ENCODE measurements around the gene FRMD4A.
"Not testable (repeated sequence)": the region's sequence is repeated elsewhere in the genome, so short reads cannot be mapped to it uniquely, and the experiment has no call there.

FRMD4A gene

DNA sequence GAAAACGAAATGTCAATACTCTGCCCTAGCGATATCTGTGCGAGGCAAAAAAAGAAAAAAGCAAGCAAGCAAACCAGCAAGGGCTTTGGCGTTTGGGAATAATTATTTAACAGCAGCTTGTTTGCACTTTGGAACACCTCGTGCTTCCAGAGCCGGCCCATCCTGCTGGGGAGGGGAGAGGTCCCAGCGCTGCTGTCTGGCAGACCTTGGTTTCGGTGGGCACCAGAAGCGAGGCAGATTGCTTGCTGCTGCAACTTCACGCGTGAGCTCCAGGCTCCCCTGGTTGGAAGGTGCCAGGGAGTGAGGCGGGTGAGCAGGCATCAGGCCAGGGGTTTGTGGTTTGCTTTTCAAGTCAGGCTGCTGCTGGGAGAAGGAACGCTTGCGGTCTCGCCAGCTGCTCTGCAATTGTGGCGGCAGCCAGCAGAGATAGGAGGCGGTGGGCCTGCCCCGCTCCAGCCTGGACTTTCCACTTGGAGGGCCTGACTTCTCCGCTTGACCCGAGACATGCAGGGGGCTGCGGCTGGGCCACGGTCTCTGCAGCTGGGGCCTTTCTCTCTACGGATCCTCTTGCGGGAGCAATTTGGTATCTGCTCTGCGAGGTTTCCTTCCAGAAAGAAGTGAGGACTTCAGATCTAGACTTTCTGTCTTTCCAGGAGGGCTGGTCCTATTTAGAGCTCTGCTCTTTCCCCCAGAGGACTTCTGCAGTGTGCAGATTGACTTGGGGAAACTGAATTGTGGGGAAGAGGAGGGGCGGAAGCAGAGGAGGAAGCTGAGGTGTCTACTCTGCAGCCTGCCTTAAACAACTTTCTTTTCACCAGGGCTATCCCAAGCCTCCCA, 612.6 kb downstream of the FRMD4A start:
- peak; percentile 85 for DNase-seq (ENCODE audit: low read depth)
- H3K4me3 ChIP-seq (ENCODE audit: low read length), result peak overlapping the region; percentile 44
- TF ChIP-seq, protein P1, sequence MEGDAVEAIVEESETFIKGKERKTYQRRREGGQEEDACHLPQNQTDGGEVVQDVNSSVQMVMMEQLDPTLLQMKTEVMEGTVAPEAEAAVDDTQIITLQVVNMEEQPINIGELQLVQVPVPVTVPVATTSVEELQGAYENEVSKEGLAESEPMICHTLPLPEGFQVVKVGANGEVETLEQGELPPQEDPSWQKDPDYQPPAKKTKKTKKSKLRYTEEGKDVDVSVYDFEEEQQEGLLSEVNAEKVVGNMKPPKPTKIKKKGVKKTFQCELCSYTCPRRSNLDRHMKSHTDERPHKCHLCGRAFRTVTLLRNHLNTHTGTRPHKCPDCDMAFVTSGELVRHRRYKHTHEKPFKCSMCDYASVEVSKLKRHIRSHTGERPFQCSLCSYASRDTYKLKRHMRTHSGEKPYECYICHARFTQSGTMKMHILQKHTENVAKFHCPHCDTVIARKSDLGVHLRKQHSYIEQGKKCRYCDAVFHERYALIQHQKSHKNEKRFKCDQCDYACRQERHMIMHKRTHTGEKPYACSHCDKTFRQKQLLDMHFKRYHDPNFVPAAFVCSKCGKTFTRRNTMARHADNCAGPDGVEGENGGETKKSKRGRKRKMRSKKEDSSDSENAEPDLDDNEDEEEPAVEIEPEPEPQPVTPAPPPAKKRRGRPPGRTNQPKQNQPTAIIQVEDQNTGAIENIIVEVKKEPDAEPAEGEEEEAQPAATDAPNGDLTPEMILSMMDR (IDR thresholded peaks at IDR 0.05; ENCODE audit: insufficient read depth, low read depth, low read length, missing control alignments), result no peak

DNA sequence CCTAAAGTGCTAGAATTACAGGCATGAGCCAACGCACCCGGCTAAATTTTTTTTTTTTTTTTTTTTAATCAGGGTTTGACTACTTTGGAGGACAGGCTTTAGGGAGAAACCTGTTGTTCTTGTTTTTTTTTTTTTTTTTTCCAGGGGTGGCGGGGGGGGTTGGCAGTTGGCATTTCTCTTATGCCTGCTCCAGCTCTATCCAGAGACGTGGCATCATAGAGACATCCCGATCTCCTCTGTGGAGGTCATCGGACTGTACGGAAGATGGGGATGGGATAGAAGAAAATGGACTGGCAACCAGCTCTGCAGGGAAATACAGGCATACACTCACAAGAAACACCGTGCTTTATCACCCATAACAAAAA, 613.2 kb downstream of the FRMD4A start:
- TF ChIP-seq, protein P1 (IDR thresholded peaks at IDR 0.05; ENCODE audit: insufficient read depth, low read depth, low read length, missing control alignments), result no peak
- DNase-seq (ENCODE audit: low read depth), result peak; percentile 58
- peak overlapping the region; percentile 44 for H3K4me3 ChIP-seq (ENCODE audit: low read length)

DNA sequence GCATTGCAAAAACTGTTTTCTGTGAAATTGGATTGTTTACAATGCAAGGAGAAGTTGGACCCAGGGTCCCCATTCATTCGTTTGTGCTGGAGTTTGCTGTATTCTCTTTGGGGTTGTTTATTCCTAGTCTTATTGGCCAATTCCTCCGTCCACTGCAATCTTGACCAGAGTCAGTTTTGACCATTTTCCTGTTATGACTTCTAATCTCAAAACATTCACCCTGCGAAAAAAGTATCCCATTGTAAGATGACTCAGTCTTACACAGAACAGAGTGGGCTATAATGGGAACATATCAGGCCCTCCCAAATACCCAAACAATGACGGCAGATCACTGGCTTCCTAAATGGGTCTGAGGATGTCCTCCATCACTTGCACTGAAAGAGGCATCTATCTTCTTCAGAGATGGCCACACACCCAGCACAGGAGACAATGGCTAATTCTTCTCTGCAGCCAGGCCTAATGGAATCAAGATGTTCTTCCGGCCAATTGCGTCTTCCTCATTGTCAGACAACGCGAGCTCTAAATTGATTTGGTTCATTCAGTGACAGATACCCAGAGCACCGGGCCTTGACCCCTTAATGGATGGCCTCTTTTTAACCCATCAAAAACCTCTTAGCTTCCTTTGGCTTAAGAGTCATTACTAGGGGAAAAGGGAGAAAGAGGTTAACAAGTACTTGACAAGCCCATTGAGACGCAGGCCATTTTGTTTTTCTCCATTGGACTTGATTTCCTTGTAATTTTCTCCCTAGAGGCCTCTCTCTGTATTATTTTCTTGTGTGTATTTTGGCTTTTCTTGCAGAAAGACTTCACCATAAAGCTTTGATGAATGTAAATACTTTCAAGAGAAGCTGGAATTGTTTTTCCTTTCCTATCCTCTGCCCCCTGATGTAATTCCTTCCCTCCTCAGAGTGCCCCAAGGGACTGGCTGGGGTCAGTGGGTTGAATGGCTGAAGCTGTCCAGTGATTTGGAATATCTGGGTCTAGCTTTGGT, 614.3 kb downstream of the FRMD4A start:
- no peak overlapping the region for H3K4me3 ChIP-seq (ENCODE audit: low read length)
- TF ChIP-seq, protein P1 (IDR thresholded peaks at IDR 0.05; ENCODE audit: insufficient read depth, low read depth, low read length, missing control alignments), result no peak
- DNase-seq (ENCODE audit: low read depth), result no peak

DNA sequence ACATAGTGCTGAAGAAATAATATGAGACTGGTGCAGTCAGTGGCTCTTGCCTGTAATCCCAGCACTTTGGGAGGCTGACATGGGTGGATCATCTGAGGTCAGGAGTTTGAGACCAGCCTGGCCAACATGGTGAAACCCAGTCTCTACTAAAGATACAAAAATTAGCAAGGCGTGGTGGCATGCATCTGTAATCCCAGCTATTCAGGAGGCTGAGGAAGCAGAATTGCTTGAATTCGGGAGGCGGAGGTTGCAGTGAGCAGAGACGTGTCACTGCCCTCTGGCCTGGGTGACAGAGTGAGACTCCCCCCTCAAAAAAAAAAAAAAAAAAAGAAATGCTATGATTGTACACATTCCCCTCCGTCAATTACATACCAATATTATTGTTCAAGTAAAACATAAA, 615.1 kb downstream of the FRMD4A start:
- DNase-seq (ENCODE audit: low read depth); H3K4me3 ChIP-seq (ENCODE audit: low read length): not testable (repeated sequence)

DNA sequence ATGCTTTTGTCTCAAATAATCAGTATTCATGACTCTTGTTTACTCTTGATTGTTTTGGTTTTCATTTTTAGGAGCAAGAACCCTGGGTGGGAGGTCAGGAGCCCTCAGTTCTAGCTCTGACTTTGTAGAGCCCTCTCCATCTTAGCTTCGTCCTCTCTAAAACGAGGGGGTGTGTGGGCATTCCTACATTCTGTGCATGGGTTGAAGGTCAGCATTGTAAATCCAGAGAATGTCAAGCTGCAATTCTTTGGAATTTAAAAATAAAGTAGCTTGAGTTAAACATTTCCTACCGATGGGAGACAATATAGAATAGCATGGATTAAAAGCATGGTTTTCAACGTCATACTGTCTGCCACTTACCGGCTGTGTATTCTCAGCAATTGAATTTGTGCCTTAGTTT, 615.6 kb downstream of the FRMD4A start:
- no peak overlapping the region for H3K4me3 ChIP-seq (ENCODE audit: low read length)
- DNase-seq (ENCODE audit: low read depth), result no peak
- TF ChIP-seq, protein P1 (IDR thresholded peaks at IDR 0.05; ENCODE audit: insufficient read depth, low read depth, low read length, missing control alignments), result no peak

DNA sequence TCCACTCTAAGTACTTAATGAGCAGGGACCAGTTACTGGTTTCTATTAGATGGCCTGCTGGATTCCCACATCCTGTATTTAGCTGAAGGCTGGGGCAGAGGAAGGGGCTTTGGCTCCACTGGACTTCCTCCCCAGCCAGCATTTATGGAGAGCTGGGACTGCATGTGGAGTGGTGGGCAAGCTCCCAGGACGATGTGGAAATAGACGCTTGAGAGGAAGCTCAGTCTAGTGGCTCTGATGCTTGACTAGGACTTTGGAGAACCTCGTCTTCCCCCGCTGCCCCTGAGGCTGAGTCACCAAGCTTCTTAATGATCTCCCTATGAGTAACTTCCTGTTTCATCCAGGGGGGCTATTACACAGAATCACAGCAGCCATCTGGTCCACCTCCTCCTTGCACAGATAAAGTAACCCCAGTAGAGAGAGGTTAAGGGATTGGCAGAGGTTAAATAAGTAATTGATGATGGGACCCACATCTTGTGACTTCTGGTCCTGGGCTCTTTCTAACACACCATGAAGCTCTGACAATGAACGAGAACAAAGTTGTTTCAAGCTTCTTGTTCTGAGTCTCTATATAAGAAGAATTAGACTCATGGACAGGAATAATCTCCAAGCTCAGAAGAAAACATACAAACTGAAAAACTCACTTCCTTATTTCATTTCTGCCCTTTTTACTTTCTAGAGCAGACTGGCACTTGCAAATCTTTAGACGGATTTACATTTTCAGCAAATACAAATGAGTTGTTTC, 617.7 kb downstream of the FRMD4A start:
- peak; percentile 79 for DNase-seq (ENCODE audit: low read depth)
- TF ChIP-seq, protein P1 (IDR thresholded peaks at IDR 0.05; ENCODE audit: insufficient read depth, low read depth, low read length, missing control alignments), result no peak
- no peak overlapping the region for H3K4me3 ChIP-seq (ENCODE audit: low read length)

DNA sequence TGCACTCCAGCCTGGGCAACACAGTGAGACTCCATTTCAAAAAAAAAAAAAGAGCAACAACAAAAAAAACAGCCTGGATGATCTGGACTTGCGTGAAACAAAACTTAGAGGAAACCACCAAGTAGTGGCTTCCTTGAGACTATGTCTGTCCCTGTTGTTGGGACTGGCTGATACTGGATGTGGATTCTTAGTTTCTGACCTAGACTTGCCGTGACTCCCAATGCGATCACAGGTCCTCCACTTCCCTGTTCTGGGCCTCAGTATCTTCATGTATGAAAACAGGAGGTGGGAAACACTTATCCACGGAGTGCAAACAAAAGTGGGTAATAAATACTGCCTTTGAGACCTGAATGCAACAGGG, 618.3 kb downstream of the FRMD4A start:
- TF ChIP-seq, protein P1 (IDR thresholded peaks at IDR 0.05; ENCODE audit: insufficient read depth, low read depth, low read length, missing control alignments), result no peak

More for the DNA sequence above, 618.3 kb downstream of the FRMD4A start:
- DNase-seq (ENCODE audit: low read depth), result no peak
- no peak overlapping the region for H3K4me3 ChIP-seq (ENCODE audit: low read length)

Measured in epithelial cell of esophagus (primary cell).